Suppressor macrophage (primary cell): ENCODE measurements around the gene KLF6.
"Not testable (repeated sequence)": the region's sequence is repeated elsewhere in the genome, so short reads cannot be mapped to it uniquely, and the experiment has no call there.

Experiments used
- DNase-seq, 4 experiments: peaks; one replicate each; pipeline ENCODE4 v3.0.0-alpha.2; 2020 to 2022

The KLF6 gene

GRCh38 chr10:3756360-3756740, 28.7 kb downstream of the KLF6 start:
- DNase-seq, result peak in 1 of 4 experiments; percentile 10

GRCh38 chr10:3755440-3756359, 29.3 kb downstream of the KLF6 start:
- DNase-seq, result no peak

- peak in 3 of 4 experiments; percentile 30 to 58 (median 54) for DNase-seq
These were observed 30.1 kb downstream of the KLF6 start for GRCh38 chr10:3754727-3755439.

GRCh38 chr10:3750854-3751253, 34.2 kb downstream of the KLF6 start:
- DNase-seq, result peak in 2 of 4 experiments; percentile 23 to 31

GRCh38 chr10:3750006-3750816, 34.8 kb downstream of the KLF6 start:
- peak; percentile 37 to 87 (median 64) for DNase-seq

- peak; percentile 67 to 88 (median 80) for DNase-seq
These were observed 35.4 kb downstream of the KLF6 start for GRCh38 chr10:3749600-3749999.

GRCh38 chr10:3749011-3749410, 36.0 kb downstream of the KLF6 start:
- no peak for DNase-seq

- no peak for DNase-seq
These were observed 36.5 kb downstream of the KLF6 start for GRCh38 chr10:3748484-3748883.

- DNase-seq, result no peak
These were observed 37.0 kb downstream of the KLF6 start for GRCh38 chr10:3747984-3748383.

GRCh38 chr10:3747248-3747960, 37.6 kb downstream of the KLF6 start:
- no peak for DNase-seq

GRCh38 chr10:3746634-3747033, 38.4 kb downstream of the KLF6 start:
- DNase-seq, result no peak

- no peak for DNase-seq
These were observed 39.5 kb downstream of the KLF6 start for GRCh38 chr10:3745521-3745920.

GRCh38 chr10:3741688-3742461, 43.1 kb downstream of the KLF6 start:
- no peak for DNase-seq

- peak; percentile 44 to 77 (median 60) for DNase-seq
These were observed 44.7 kb downstream of the KLF6 start for GRCh38 chr10:3740157-3740871.

GRCh38 chr10:3738855-3739350, 46.1 kb downstream of the KLF6 start:
- no peak for DNase-seq

- DNase-seq, result no peak
These were observed 47.1 kb downstream of the KLF6 start for GRCh38 chr10:3737864-3738263.

- DNase-seq, result no peak
These were observed 49.8 kb downstream of the KLF6 start for GRCh38 chr10:3735175-3735574.

- DNase-seq, result no peak
These were observed 50.9 kb downstream of the KLF6 start for GRCh38 chr10:3734111-3734510.

- DNase-seq, result not testable (repeated sequence)
These were observed 52.8 kb downstream of the KLF6 start for GRCh38 chr10:3732183-3732582.

- DNase-seq, result peak; percentile 16 to 63 (median 50)
These were observed 55.5 kb downstream of the KLF6 start for GRCh38 chr10:3729397-3729976.
